H9 (cell line): ENCODE data around the gene CCDC88A. TPM values are rescaled to one million over a fixed set of nuclear protein-coding genes. Genes with fewer than 3 reads are reported as not detected.
A peak's percentile ranks its signal among the peaks of the same experiment; 100 is the strongest.

Source experiments
- DNase-seq: peaks from one replicate; pipeline ENCODE4 v3.0.0-alpha.2; 2017
- H2AFZ ChIP-seq: one replicate; pipeline ENCODE4 v1.6.1; 2013; ENCODE audit warnings: mild to moderate bottlenecking, low read length, control low read depth, moderate library complexity
- H2AK5ac ChIP-seq: 2 replicates; pipeline ENCODE4 v1.6.1; 2013; ENCODE audit warnings: low read length, control low read depth, mixed read lengths; ENCODE audit not compliant: insufficient read length
- H2BK120ac ChIP-seq: one replicate; pipeline ENCODE4 v1.6.1; 2013; ENCODE audit warnings: low read depth, mild to moderate bottlenecking, low read length, control low read depth, inconsistent platforms; ENCODE audit not compliant: poor library complexity, severe bottlenecking
- H2BK12ac ChIP-seq: 2 replicates; pipeline ENCODE4 v1.6.1; 2013; ENCODE audit warnings: low read length, control low read depth, mixed read lengths, low read depth; ENCODE audit not compliant: insufficient read length
- H2BK15ac ChIP-seq: 2 replicates; pipeline ENCODE4 v1.6.1; 2013; ENCODE audit warnings: low read depth, low read length, control low read depth
- H2BK20ac ChIP-seq: one replicate; pipeline ENCODE4 v1.6.1; 2013; ENCODE audit warnings: low read depth, mild to moderate bottlenecking, low read length, control low read depth, inconsistent platforms; ENCODE audit not compliant: poor library complexity, severe bottlenecking
- H2BK5ac ChIP-seq: 2 replicates; pipeline ENCODE4 v1.6.1; 2013; ENCODE audit warnings: low read length, control low read depth, mixed read lengths; ENCODE audit not compliant: insufficient read length
- H3K14ac ChIP-seq: 2 replicates; pipeline ENCODE4 v1.6.1; 2013; ENCODE audit warnings: low read length, control low read depth; ENCODE audit not compliant: insufficient read depth
- H3K18ac ChIP-seq: 2 replicates; pipeline ENCODE4 v1.6.1; 2013; ENCODE audit warnings: low read depth, mild to moderate bottlenecking, mixed read lengths, low read length, control low read depth; ENCODE audit not compliant: insufficient read length
- H3K23ac ChIP-seq: 2 replicates; pipeline ENCODE4 v1.6.1; 2013; ENCODE audit warnings: low read length, control low read depth, mixed read lengths, low read depth; ENCODE audit not compliant: insufficient read length
- H3K23me2 ChIP-seq: 2 replicates; pipeline ENCODE4 v1.6.1; 2013; ENCODE audit warnings: low read depth, mild to moderate bottlenecking, mixed read lengths, low read length, control low read depth; ENCODE audit not compliant: insufficient read length, poor library complexity, severe bottlenecking
- H3K27ac ChIP-seq: 2 replicates; pipeline ENCODE4 v1.5.1; 2013; ENCODE audit warnings: low read length, control low read depth, mixed read lengths, low read depth; ENCODE audit not compliant: insufficient read length
- H3K27me3 ChIP-seq: 2 replicates; pipeline ENCODE4 v1.6.1; 2013; ENCODE audit warnings: low read length, control low read depth, inconsistent platforms; ENCODE audit not compliant: insufficient read depth
- H3K4ac ChIP-seq: 2 replicates; pipeline ENCODE4 v1.6.1; 2013; ENCODE audit warnings: low read depth, mild to moderate bottlenecking, control low read depth, inconsistent platforms, low read length, moderate library complexity
- H3K4me1 ChIP-seq: 2 replicates; pipeline ENCODE4 v1.6.1; 2013; ENCODE audit warnings: low read length, control low read depth, inconsistent platforms; ENCODE audit not compliant: insufficient read depth
- H3K4me2 ChIP-seq: 2 replicates; pipeline ENCODE4 v1.6.1; 2013; ENCODE audit warnings: low read length, control low read depth, mixed read lengths; ENCODE audit not compliant: insufficient read length, insufficient read depth
- H3K56ac ChIP-seq: 2 replicates; pipeline ENCODE4 v1.6.1; 2013; ENCODE audit warnings: low read depth, mild to moderate bottlenecking, mixed read lengths, low read length, control low read depth; ENCODE audit not compliant: insufficient read length
- H3K79me1 ChIP-seq: 2 replicates; pipeline ENCODE4 v1.6.1; 2013; ENCODE audit warnings: low read depth, mild to moderate bottlenecking, moderate library complexity, low read length, control low read depth, inconsistent platforms; ENCODE audit not compliant: insufficient read depth, poor library complexity, severe bottlenecking
- H3K79me2 ChIP-seq: 2 replicates; pipeline ENCODE4 v1.6.1; 2013; ENCODE audit warnings: low read length, control low read depth, inconsistent platforms; ENCODE audit not compliant: insufficient read depth
- H3K9ac ChIP-seq: 2 replicates; pipeline ENCODE4 v1.6.1; 2013; ENCODE audit warnings: low read length, control low read depth, mixed read lengths; ENCODE audit not compliant: insufficient read length; ENCODE audit errors: extremely low read depth
- H3K9me3 ChIP-seq: one replicate; pipeline ENCODE4 v1.6.1; 2013; ENCODE audit warnings: low read depth, low read length, inconsistent platforms; ENCODE audit not compliant: control insufficient read depth
- H3T11ph ChIP-seq: one replicate; pipeline ENCODE4 v1.6.1; 2013; ENCODE audit warnings: mild to moderate bottlenecking, low read length, control low read depth, inconsistent platforms
- H4K20me1 ChIP-seq: one replicate; pipeline ENCODE4 v1.6.1; 2013; ENCODE audit not compliant: control insufficient read depth, insufficient read length, insufficient read depth
- H4K5ac ChIP-seq: 2 replicates; pipeline ENCODE4 v1.6.1; 2013; ENCODE audit warnings: low read depth, mild to moderate bottlenecking, mixed read lengths, low read length, control low read depth; ENCODE audit not compliant: insufficient read length
- H4K8ac ChIP-seq: replicated peaks from 2 replicates; pipeline ENCODE4 v1.6.1; 2013; ENCODE audit warnings: low read length, control low read depth, mixed read lengths, low read depth; ENCODE audit not compliant: insufficient read length
- H4K91ac ChIP-seq: 2 replicates; pipeline ENCODE4 v1.6.1; 2013; ENCODE audit warnings: low read depth, mild to moderate bottlenecking, moderate library complexity, mixed read lengths, low read length, control low read depth; ENCODE audit not compliant: insufficient read length
- H3K27ac Mint-ChIP-seq, 3 experiments: 2 replicates in 2 of 3; 3 replicates in 1 of 3; pipeline ENCODE4 v1.8.0; 2020 to 2021; ENCODE audit warnings: mixed read lengths in 3 of 3, mild to moderate bottlenecking in 1 of 3, moderate library complexity in 1 of 3
- H3K27me3 Mint-ChIP-seq: 2 replicates; pipeline ENCODE4 v1.8.0; 2021; ENCODE audit warnings: low read depth, mild to moderate bottlenecking, moderate library complexity, mixed read lengths
- H3K36me3 Mint-ChIP-seq, 3 experiments: 2 replicates in 2 of 3; 3 replicates in 1 of 3; pipeline ENCODE4 v1.8.0; 2020 to 2021; ENCODE audit warnings: low read depth in 3 of 3, mixed read lengths in 3 of 3; ENCODE audit not compliant: insufficient read depth in 1 of 3
- H3K4me1 Mint-ChIP-seq, 2 experiments: 2 replicates each; pipeline ENCODE4 v1.8.0; 2020; ENCODE audit warnings: mixed read lengths in 2 of 2
- H3K4me3 Mint-ChIP-seq, 2 experiments: 2 replicates in 1 of 2; 3 replicates in 1 of 2; pipeline ENCODE4 v1.8.0; 2020 to 2021; ENCODE audit warnings: mild to moderate bottlenecking in 2 of 2, mixed read lengths in 2 of 2, moderate library complexity in 1 of 2
- H3K9me3 Mint-ChIP-seq, 2 experiments: 2 replicates in 1 of 2; 3 replicates in 1 of 2; pipeline ENCODE4 v1.8.0; 2020; ENCODE audit warnings: mild to moderate bottlenecking in 2 of 2, mixed read lengths in 2 of 2, moderate library complexity in 1 of 2
- WGBS: extraction: QIAGEN DNeasy Blood & Tissue Kit; methylation state at CpG from one replicate; pipeline ENCODE4 v1.1.7; 2013; ENCODE audit warnings: missing lambda C conversion rate, low lambda C conversion rate, mixed read lengths; ENCODE audit not compliant: insufficient read length; ENCODE audit errors: extremely low coverage; 5-methylcytosine and 5-hydroxymethylcytosine counted together
- total RNA-seq: library from RNA; stranded (reverse); gene quantifications from 2 replicates; pipeline ENCODE4 v1.2.1, GENCODE V29; 2021
- TF ChIP-seq, protein P1 (sequence below): fragments of 200-600 bp; sonication (generic); conservative IDR thresholded peaks from 3 replicates; pipeline ENCODE4 v1.8.0; 2021; ENCODE audit warnings: antibody characterized with exemption, mild to moderate bottlenecking

CCDC88A gene
- total RNA-seq, 1 experiment from 2014 or later: 91.8 TPM

DNA sequence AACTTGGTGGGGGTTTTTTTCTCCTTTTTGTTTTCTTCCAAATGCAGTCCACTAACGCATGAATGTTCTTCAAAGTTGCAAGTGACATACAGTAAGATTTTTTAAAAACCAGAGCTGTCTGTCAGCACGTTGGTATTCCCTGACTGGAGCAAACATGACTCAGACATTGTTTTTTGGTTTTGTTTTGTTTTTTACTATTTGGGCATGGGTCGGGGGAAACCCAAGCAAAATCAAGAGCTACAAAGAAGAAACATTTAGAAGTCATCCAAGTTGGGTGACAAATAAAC is 726 bp upstream of the CCDC88A start:
- Histone ChIP-seq H3K9ac (no peak overlapping the region), H4K20me1 (no peaks in the 10 kb centered on the region), H3K9me3 (no peaks in the 10 kb centered on the region), H3T11ph (no peak overlapping the region), H3K79me1 (no peaks in the 10 kb centered on the region), H2BK15ac (no peak overlapping the region), H2AK5ac (no peak overlapping the region), H4K91ac (no peak overlapping the region), H3K79me2 (peaks cover 3% of the 10 kb centered on the region; the same call in 1 of the 2 replicates), H3K4me2 (peak overlapping the region; percentile 39), H3K56ac (no peak overlapping the region), H3K14ac (no peak overlapping the region), H3K4me1 (no peaks in the 10 kb centered on the region), H3K4ac (no peak overlapping the region), H3K23me2 (peaks cover 10% of the 10 kb centered on the region), H3K27ac (no peak overlapping the region), H3K23ac (no peak overlapping the region), H3K27me3 (no peaks in the 10 kb centered on the region), H3K18ac (no peak overlapping the region), H4K5ac (no peak overlapping the region), H2BK5ac (no peak overlapping the region), H2BK20ac (no peak overlapping the region), H2BK120ac (no peak overlapping the region), H2AFZ (peak overlapping the region; percentile 25), H4K8ac (no peak overlapping the region), H2BK12ac (no peak overlapping the region)
- peak overlapping the region; percentile 70 to 96 for H3K4me3 Mint-ChIP-seq
- TF ChIP-seq, protein P1, sequence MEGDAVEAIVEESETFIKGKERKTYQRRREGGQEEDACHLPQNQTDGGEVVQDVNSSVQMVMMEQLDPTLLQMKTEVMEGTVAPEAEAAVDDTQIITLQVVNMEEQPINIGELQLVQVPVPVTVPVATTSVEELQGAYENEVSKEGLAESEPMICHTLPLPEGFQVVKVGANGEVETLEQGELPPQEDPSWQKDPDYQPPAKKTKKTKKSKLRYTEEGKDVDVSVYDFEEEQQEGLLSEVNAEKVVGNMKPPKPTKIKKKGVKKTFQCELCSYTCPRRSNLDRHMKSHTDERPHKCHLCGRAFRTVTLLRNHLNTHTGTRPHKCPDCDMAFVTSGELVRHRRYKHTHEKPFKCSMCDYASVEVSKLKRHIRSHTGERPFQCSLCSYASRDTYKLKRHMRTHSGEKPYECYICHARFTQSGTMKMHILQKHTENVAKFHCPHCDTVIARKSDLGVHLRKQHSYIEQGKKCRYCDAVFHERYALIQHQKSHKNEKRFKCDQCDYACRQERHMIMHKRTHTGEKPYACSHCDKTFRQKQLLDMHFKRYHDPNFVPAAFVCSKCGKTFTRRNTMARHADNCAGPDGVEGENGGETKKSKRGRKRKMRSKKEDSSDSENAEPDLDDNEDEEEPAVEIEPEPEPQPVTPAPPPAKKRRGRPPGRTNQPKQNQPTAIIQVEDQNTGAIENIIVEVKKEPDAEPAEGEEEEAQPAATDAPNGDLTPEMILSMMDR: no peak
- H3K4me1 Mint-ChIP-seq: peaks cover 23 to 27% of the 10 kb centered on the region in 2 experiments
- peaks cover 0 to 8% (median 2%) of the 10 kb centered on the region in 3 experiments; a peak in 2 of 7 replicates for H3K36me3 Mint-ChIP-seq
- no peaks in the 10 kb centered on the region for H3K9me3 Mint-ChIP-seq
- DNase-seq: no peak
- no CpG with 5 or more reads among the region's 3 CpGs for WGBS
- H3K27ac Mint-ChIP-seq: peak overlapping the region in 2 of 3 experiments; percentile 40 to 75; a peak in 2 of 7 replicates
- H3K27me3 Mint-ChIP-seq: no peaks in the 10 kb centered on the region
